OCI-LY1 (cell line): ENCODE results near the gene NIPAL3.

Source experiments
- EZH2 ChIP-seq: fragments of 200-600 bp; sonication (generic), shearing (Covaris generic); IDR thresholded peaks from 2 replicates; pipeline ENCODE4 v1.8.0; 2017; ENCODE audit warnings: borderline replicate concordance, mixed run types, mild to moderate bottlenecking, antibody characterized with exemption, low read length, moderate library complexity, mixed read lengths
- TF ChIP-seq, protein P1 (sequence below): fragments of 200-600 bp; sonication (generic), shearing (Covaris generic); IDR thresholded peaks from 2 replicates; pipeline ENCODE4 v1.5.1; 2017; ENCODE audit warnings: mild to moderate bottlenecking, antibody characterized with exemption, low read length, moderate library complexity, mixed read lengths

GRCh38 chr1:24440436-24440835 lies 24.8 kb downstream of the NIPAL3 start:
- TF ChIP-seq, protein P1, sequence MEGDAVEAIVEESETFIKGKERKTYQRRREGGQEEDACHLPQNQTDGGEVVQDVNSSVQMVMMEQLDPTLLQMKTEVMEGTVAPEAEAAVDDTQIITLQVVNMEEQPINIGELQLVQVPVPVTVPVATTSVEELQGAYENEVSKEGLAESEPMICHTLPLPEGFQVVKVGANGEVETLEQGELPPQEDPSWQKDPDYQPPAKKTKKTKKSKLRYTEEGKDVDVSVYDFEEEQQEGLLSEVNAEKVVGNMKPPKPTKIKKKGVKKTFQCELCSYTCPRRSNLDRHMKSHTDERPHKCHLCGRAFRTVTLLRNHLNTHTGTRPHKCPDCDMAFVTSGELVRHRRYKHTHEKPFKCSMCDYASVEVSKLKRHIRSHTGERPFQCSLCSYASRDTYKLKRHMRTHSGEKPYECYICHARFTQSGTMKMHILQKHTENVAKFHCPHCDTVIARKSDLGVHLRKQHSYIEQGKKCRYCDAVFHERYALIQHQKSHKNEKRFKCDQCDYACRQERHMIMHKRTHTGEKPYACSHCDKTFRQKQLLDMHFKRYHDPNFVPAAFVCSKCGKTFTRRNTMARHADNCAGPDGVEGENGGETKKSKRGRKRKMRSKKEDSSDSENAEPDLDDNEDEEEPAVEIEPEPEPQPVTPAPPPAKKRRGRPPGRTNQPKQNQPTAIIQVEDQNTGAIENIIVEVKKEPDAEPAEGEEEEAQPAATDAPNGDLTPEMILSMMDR: no peak
- no peak for TF ChIP-seq EZH2
